ENCODE results near the gene NCKAP5.
"Not testable (repeated sequence)": the region's sequence is repeated elsewhere in the genome, so short reads cannot be mapped to it uniquely, and the experiment has no call there.

The NCKAP5 gene

GRCh38 chr2:132849118-132849517, 719.1 kb downstream of the NCKAP5 start:
- no peak for DNase-seq

DNA sequence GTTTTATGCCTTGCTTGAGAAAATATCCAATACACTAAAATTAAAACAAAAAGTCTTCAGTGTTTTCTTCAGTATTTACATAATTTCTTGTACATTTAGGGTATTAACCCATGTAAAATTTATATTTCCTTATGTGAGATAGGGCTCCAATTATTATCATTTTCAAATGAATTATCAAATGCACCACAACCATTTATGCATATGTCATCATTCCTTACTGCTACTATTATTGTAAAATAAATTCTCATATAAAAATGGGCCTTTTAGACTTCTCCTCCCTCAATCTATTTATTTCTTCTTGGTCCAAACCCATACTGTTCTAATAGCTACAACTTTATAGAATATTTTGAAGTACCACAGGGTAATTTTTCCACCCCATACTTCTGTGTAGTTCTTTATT, 722.9 kb downstream of the NCKAP5 start:
- no peak for DNase-seq

DNA sequence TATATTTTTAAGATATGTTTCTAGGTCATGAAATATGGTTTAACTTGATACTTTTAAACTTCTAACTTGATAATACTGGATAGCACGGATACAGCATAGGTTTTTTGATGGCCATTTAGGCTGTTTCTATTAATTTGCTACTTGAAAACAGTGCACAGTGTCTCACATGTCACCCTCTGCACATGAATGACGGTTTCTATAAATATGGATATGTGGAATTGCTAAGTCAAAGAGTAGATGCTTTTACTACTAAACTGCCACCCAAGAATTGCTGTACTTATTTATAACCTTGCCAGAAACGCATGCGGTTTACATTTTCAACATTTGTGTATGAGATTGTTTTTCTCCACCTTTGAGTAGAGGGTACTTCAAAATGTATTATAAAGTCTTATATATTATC, 723.7 kb downstream of the NCKAP5 start:
- no peak for DNase-seq

- no peak for DNase-seq
Measured at GRCh38 chr2:132837769-132838168, 730.5 kb downstream of the NCKAP5 start.

DNA sequence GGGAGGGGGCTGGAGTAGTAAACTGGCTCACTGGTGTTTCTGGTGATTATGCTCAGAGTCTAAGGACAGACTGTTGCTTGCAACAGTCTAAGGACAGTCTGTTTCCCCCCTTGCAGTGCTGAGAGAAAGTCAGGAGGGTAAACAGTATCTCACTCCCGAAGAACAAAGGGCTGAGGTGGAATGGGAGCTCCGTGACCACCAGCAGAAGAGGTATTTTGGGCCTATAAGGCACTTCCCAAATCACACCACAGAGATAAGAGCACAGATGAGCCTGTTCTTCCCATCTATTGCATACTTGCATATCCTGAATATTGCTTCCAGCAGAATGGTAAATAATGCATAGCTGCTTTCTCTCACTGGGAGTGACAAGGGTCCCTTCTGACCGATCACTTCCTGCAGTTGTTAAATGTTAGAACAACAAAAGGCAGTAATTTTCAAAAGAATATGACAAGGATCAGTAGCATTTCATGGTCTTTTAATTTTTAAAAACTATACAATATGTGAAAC, 737.9 kb downstream of the NCKAP5 start:
- no peak for DNase-seq

DNA sequence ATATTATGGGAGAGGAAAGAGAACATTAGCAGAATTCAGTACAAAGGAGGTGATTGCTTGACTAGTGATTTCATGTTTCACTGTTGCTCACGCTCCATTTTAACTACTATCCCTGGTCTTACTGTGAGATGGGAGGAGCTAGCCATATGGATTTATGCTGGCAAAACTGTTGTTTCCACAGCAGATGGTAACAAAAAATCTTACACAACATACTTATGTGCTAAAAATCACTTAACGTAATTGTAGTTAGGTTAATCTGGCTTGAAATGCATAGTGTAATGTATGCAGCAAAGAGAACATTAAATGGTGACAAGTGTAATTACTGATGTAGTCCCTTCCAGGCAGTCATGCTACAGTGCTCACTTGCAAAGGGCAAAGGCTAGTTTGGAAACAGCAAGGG, 742.7 kb downstream of the NCKAP5 start:
- DNase-seq = no peak

DNA sequence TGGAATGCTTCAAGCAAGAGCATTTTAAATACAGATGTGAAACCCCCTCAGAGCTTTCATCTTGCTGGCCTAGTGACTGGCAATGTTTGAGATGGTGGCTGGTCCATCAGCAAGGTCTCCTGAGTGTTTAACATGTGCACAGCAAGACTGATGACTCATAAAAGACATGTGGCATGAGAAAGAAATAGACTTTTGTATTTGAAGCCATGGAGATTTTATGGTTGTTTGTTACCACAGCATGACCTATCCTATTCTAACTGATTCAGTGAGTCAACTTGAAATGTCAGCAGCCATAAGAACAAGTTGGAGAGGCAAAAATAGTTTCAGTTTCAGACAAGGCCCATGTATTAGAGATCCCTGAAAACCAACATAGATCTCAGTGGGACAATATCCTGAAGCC, 743.5 kb downstream of the NCKAP5 start:
- DNase-seq = no peak

GRCh38 chr2:132816234-132816633, 752.0 kb downstream of the NCKAP5 start:
- no peak for DNase-seq

- no peak for DNase-seq
Measured at GRCh38 chr2:132815516-132815915, 752.7 kb downstream of the NCKAP5 start.

- no peak for DNase-seq
Measured at GRCh38 chr2:132814651-132815050, 753.6 kb downstream of the NCKAP5 start.

DNA sequence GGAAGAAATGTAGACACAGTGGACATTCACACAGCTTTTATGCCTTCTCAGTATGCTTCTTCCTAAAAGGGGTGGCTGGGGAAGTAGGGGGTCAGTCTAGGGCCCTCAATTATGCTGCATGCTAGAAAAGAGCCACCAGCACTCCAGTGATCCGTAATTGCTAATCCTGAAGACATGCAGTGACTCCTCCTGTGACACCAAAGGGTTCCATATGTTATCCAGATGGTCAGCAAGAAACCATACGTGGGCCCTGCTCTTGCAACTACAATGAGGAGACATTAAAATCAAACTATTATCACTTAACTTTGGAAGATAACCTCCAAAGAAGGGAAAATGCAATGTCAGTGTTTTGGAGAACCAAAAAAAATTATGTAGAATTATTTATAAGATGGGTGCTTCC, 754.8 kb downstream of the NCKAP5 start:
- no peak for DNase-seq

DNA sequence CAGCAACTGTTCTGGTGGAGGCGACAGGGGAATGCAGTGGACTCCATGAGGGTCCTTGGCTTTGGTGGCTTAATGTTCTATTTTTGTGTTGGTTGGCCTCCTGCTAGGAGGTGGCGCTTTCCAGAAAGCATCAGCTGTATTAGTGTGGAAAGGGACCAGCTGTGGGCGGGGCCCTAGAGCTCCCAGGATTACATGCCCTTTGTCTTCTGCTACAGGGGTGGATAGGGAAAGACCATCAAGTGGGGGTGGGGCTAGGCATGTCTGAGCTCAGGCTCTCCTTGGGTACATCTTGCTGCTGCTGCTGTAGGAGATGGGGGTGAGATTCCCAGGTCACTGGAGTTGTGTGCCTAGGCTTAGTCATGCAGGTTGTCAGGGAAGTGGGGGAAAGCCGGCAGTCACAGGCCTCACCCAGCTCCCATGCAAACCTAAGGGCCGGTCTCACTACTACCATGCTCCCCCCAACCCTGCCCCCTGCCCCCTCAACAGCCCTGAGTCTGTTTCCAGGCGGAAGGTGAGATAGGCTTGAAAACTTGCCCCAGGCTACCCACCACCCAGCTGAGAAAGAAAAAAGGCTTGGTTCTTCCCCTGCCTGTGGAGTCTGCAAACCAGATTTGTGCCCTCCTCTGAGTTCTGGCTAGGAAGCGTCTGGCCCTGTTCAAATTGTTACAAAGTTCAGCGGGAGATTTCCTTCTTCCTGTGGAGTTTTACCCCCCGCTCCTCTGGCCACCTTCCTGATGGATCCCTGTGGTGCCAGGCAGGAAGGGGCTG, 756.9 kb downstream of the NCKAP5 start:
- DNase-seq = no peak

DNA sequence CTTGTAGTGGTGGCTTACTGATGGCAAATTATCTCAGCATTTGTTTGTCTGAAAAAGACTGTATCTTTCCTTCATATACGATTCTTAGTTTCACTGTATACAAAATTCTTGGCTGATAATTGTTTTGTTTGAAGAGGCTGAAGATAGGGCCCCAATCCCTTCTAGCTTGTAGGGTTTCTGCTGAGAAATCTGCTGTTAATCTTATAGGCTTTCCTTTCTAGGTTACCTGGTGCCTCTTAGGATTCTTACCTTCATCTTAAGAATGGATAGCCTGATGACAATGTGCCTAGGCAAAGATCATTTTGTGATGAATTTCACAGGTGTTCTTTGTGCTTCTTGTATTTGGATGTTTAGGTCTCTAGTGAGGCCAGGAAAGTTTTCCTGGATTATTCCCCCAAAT, 758.3 kb downstream of the NCKAP5 start:
- not testable (repeated sequence) for DNase-seq

- no peak for DNase-seq
Measured at GRCh38 chr2:132804051-132804450, 764.2 kb downstream of the NCKAP5 start.

DNA sequence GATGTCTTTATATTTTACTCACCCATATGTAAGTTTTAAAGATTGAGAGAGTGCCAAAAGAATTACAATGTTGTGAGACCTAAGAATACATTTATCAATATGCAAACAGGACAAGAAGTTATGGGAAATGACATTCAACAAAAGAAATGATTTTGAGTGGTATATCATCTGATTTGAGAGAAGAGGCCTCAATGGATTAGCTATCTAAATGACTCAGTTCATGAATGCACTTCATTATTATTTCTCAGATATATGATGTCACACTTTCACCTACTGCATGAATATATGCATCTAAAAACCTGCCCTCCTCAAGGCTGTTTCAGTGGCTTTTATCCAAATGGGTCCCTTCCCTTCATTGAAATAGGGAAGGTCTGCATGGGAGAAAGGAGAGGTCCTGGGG, 769.9 kb downstream of the NCKAP5 start:
- no peak for DNase-seq

GRCh38 chr2:132797556-132797955, 770.7 kb downstream of the NCKAP5 start:
- no peak for DNase-seq

GRCh38 chr2:132797071-132797470, 771.2 kb downstream of the NCKAP5 start:
- DNase-seq = no peak

GRCh38 chr2:132795220-132795619, 773.0 kb downstream of the NCKAP5 start:
- no peak for DNase-seq

GRCh38 chr2:132793532-132793931, 774.7 kb downstream of the NCKAP5 start:
- DNase-seq = no peak

DNA sequence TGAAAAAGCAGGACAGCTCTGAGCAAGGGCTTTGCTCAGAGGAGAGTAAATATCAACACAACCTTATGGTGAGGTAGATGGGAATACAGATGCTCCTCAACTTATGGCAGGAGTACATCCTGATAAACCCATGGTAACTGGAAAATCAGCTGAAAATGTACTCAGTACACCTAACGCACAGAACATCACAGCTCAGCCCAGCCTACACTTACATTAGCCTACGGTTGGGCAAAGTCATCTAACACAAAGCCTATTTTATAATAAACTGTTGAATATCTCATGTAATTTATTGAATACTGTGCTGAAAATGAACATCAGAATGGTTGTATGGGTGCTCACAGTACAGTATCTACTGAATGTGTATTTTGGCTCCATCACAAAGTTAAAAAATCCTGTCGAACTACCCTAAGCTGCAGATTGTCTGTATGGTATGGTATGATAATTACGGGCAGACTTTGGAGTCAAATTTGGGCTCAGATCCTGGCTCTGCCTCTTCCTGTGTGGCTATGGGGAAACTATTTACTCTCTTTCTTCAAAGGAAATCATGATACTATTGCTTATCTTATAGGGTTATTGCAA, 778.0 kb downstream of the NCKAP5 start:
- no peak for DNase-seq

DNA sequence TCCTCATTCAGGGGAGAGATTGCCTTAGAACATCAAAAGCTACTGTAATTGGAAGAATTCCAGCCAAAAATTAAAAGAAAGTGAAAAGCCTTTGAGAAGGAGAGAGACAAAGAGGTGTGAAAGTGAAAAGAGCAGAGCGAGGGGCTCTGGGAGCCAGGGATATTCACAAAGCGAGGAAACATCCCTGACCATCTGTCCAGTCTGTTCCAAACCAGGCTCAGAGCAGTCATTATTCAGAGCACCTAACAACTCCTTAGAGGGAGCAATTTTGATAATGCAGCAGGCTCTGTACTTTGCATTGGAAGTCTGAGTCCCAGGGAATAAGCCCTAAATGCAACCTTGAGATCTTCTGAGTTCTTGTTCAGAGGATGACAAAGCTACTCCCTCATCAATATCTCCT, 779.2 kb downstream of the NCKAP5 start:
- DNase-seq = no peak

DNA sequence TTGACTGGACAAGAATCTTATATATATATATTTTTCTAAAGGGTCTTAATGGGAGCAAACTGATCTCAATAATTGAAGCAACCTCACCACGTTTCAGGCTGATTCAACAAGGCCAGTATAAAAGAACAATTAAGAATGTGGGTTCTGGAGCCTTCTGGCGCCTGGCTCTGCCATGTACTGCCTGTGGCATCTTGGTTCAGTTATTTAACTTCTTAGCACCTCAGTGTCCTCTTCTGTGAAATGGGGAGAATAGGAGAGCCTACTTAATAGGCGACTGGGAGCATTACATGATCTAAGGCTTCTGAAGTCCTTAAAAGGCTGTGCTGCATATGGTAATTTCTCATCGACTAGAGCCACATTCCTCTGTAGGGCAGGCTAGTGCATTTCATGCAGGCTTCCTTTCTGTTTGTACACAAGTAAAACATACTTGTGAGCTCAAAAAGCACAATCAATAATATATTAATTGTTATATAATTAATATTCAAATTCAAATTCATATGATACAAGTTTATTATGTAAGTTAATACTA, 779.9 kb downstream of the NCKAP5 start:
- DNase-seq = no peak

GRCh38 chr2:132783883-132784282, 784.4 kb downstream of the NCKAP5 start:
- no peak for DNase-seq

DNA sequence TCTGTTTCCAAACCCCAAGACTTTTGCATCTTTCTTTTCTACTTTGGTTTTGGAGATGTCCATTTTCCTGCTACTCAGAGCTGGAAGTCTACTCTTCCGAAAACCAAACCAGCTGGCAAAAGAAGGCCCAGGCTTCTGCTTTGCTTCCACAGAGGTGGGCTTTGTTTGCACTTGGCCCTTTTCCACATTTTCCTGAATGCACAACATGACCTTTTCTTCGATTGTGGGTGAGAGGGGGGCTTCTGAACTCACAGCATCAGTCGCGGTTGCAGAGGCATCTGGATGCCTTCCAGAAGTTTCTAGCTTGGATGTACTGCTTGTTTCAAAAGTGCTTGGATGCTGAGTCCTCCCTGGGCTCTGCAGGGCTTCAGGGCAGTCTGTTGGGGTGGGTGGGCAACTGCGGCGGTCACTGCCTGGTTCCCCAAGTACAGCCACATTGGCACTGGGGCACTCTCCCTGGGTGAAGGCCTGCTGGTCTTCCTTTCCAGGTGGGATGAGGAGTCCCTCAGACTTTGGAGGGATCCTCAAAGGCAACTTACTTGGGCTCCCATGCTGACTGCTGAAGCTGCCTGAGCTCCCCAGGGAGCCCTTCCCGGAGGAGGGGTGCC, 786.0 kb downstream of the NCKAP5 start:
- DNase-seq = no peak
